Stimulated activated CD8-positive, alpha-beta memory T cell treated with anti-CD3 and anti-CD28 coated beads, Interleukin-4, amount 100 ng/mL, for 1 hour (primary cell): ENCODE data around the gene TMEM273.

Experiments used
- DNase-seq, 2 donors: peaks; one replicate each; pipeline ENCODE4 v3.0.0-alpha.2; 2020; ENCODE audit warnings: low read depth in 2 of 2, low spot score in 1 of 2

TMEM273 gene

DNA sequence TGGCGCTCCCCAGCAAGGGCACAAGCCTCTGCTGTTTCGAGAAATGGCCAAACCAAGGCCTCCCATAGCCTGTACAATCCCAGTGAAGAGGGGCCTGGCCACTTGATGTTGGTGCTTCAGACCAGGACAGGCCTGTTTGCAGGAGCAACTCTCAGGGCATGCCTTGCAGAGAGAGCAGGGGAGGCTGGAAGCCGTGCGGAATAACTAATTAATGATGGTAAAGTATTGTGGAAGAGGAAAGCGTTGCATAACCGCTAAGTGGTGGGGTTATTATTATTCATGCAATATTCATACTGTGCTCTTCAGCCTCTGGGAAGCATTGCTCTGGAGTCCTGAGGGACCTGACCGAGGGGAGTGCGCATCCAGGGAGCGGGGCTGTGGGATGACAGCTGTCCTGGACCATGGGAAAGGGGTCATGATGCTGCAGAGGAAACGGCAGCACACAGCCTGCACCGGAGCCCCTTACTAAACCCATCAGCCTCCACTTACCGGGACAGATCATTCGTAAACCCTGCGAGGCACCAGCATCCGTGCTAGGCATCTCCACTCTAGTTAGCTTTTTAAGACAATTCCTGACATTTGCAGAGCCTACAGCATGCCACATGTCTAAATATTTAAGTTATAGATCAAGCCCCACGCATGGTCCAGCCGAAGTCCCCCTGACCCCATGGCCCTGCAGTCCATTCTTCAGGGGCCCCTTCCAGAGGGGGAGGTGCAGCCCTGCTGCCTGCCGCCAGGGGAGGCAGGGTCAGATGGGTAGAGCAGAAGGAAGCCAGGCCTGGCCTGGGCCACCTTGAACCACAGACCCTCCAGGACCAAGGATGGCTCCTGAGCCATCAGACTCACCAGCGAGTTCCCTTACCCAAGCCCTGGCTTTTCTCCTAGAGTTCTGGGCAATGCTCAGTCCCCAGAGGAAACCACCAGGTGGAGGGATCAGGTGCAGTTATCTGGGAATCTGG, 11.6 kb downstream of the TMEM273 start:
- no peak for DNase-seq

DNA sequence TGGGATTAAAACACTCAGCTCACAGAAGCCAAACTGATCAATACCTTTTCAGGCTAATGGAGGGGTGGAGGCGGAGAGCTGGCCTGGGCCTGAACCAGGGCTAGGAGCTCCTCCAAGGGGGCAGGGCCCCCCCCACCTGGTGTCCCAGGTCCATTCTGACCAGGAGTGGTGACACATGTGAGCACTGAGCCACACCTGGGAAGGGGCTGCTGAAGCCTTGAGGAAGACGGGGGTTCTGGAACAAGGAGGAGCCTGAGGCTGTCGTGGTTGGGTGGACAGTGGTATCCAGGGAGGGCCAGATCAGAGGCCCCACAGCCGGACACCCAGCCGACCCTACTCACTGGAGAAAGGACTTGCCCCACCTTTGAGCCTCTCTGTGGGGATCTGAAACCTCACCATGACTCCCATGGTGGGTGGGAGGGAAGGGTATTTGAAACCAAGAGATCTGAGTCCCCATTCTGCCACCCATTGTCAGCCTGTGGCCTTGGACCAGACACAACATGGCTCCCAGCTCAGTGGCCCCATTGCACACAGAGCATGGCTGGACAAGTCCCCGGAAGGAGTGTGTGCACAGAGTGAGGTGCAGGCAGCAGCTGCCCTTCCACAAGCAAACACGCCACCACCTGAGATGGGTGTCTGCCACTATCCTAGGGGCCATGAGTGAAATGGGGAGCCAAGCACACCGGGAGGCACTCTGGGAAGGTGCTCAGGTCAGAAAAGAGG, 12.4 kb downstream of the TMEM273 start:
- no peak for DNase-seq

DNA sequence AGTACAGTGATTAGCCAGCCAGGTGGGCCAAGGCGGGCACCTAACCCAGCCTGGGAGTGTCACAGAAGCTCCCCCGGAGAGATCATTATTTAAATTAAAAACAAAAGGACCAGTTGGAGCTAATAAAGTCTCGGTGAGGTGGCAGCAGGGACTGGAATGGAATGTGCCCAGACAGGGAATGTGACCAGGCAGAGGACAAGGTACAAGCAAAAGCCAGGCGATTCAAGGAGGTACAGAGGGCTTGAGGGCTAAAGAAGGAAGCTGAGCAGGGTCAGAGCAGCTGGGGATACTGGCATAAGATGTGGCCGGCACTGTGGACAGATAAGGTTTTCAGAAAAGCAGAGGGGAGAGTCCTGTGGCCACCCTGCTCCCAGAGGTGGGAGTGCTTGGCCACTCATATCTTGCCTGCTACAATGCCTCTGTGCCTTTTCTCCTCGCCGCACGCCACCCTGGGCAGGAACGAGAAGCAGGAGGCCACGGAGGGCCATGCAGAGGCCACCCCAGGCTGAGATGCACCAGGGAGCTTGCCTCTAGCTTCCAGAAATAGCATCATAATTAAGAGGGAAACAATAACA, 13.2 kb downstream of the TMEM273 start:
- no peak for DNase-seq

DNA sequence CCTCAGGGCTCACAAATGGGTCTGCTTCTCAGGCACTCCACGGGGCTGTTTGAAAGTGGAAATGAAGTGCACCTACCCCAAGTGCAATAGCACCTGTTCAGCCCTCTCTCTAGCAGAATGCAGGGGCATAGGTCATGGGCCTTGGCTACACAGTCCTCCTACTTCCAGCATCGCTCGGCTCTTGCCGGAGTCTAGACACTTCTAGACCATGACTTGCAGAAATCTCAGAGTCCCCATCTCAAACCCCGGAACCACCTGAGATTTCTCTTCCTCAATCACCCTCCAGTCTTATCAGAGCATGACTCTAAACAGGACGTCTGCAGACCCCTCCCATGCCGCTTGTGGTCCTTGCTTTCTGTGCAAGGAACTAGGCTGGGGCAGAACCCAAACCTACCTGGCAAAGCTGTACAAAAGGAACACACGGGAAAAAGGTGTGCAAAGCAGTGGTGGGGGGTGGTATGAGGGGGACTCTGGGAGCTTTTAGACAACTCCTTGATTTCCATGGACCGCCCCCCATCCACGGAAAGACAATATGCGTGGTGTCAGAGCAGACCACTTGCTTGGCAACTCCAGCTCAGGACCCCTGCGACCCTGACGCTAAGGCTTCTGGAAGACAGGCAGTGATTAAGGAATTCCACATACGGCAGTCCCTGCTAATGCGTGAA, 13.8 kb downstream of the TMEM273 start:
- DNase-seq, result no peak

DNA sequence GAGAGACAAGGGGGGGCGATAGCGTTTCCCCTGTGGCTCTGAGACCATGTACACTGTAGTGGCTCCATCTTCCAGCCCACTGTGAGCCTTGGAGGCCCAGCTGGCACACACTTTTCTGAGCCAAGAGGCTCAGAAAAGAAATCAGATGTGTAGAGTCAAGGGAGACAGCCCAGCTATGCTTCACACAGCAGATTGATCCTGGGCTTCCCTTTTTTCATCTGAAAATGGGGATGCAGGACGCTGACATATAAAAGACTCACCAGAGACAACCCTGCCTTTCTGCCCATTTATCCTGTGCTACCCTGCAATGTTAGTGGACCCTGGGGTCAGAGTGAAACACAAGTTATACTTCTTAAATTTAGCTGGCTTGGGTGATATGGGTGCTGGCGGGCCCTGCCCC, 14.3 kb downstream of the TMEM273 start:
- DNase-seq, result no peak

DNA sequence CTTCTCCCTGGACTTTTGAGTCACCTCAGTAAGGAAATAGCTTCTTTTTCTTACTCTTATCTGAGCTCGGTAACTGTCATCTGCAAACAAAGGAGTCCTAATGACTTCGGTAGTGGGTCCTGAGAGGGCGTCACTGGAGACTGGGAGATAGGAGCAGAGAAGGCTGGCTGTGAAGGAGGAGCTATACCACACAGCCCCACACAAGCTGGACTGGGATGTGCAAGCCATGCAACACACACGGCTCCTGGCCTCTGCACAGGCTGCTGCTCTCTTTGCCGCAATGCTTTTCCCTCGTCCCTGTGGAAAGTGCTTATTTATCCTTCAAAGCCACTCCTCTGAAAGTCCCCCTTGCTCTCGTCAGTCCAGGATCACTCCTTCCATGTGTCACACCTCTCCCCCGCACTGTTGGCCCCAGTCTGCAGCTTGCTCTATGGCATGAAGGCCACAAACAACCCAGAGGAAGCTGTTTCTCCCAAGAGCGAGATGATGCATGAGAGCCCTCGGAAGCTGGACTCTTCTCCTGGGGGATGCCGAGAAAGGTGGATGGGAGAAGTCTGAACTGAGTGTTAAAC, 14.9 kb downstream of the TMEM273 start:
- no peak for DNase-seq

DNA sequence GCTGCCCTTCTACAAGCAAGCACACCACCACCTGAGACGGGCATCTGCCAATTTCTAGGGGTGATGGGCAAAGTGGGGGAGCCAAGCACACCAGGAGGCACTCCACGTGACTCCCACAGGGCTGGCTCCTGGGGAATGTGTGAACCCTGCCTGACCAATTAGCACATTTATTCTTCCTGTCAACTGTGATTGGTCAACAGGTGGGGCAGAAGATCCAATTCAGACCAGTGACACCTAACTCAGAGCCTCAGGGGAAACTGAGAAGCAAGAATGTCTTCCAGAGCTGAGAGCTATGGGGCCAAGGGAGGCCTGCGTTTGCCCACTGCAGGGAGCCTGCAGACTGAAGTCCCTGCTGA, 15.4 kb downstream of the TMEM273 start:
- no peak for DNase-seq

DNA sequence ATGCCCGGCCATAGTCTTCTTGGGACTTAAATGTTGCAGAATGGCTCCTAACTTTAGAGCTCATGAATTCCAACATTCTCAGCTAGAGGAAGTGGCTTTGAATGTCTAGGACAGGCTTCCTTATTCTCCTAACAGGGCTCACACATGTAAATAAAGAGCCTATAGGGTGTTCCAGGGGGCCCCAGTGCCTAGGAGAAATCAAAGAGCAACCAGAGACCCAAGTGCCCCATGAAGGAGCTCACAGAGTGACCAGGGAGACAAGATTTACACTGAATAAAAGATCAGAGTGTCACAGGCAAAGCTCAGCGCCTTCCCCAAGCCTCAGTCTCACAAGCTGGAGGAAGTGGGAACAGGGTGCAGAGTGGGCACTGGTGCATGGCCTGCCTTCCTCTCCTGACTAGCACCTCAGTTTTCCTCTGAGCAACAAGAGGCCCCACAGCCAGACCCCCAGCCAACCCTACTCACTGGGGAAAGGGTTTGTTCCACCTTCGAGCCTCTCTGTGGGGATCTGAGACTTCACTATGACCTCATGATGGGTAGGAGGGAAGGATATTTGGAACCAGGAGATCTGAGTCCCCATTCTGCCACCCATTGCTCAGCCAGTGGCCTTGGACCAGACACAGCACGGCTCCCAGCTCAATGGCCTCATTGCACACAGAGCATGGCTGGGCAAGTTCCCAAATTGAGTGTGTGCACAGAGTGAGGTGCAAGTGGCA, 16.0 kb downstream of the TMEM273 start:
- no peak for DNase-seq

DNA sequence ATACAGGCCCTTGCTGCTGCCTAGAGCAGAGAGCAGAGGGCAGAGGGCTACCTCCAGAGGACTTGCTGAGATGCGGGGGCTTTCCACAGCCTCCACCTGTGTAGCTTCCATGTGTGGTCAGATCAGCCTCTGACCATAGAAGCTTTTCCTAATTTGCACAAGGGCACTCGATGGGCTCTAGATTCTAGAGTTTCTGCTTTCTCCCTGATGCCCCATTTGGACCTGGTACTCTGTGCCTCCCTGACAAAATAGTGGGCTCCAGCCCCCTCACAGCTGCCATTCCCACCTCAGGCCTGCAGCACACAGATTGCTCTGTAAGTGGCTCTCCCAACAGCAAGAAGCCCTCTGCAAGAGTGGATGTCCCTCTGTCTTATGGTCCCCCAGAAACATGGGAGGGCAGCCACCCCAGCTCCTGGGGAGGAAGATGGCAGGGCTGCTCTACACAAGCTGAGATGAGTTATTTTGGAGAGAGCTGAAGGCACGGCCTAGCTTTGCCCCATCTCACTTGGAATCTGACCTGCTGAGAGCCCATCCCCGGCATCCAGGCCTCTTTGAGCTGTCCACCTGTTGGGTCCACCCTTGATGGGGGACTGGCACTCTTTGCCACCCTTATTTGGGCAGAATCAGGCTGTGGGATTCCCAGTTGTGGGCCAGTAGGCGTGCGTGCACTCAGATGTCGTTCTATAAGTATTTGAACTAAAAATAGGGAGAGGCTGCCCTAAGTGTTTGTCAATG, 16.7 kb downstream of the TMEM273 start:
- no peak for DNase-seq

DNA sequence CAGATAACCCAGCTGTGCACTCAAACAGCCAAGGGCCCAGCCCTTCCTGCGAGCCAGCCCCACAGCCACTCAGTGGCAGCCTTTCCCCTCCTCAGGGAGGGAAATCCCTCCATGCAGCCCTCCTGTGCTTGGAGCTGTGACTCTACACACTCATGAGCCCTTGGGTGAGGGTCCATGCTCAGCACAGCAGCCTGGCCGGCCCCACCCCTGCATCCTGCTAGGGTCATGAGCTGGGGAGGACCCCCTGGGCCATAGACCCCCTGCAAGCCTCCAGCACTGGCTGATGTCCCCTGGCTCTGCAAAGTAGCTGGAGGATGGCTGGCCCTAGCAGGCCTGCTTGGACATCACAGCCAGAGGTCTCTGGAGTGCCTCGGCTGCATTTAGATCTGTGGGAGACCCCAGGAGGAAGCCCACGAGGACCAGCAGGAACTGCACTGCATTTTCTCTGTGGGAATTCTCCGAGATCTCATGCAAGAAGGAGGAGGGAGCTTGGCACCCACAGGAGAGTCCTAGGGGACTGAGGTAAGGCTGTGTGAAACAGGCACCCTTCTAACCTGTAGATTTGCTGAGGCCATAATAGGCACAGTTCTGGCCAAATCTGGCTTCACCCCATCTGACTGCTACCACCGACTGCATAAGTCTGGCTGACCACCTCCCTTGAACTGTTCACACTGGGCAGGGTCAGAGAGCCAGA, 17.4 kb downstream of the TMEM273 start:
- DNase-seq, result no peak

DNA sequence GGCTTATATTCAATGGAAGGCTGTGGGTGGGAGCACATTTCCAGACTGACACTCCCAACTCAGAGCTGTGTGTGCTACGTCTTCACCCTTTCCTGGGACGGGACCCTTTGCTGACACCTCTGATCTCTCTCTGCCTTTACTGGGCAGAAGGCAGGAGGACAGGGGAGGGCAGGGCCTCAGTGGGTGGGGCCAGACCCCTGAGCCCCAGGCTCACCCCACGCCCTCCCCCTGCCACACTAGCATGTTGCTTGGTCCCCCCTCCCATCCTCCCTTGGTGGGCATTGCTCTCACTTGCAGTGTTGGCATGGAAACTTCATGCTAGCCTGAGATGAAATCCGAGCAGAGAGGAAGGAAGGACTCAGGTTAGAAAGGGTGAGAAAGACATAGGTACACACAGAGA, 18.4 kb downstream of the TMEM273 start:
- DNase-seq, result no peak

DNA sequence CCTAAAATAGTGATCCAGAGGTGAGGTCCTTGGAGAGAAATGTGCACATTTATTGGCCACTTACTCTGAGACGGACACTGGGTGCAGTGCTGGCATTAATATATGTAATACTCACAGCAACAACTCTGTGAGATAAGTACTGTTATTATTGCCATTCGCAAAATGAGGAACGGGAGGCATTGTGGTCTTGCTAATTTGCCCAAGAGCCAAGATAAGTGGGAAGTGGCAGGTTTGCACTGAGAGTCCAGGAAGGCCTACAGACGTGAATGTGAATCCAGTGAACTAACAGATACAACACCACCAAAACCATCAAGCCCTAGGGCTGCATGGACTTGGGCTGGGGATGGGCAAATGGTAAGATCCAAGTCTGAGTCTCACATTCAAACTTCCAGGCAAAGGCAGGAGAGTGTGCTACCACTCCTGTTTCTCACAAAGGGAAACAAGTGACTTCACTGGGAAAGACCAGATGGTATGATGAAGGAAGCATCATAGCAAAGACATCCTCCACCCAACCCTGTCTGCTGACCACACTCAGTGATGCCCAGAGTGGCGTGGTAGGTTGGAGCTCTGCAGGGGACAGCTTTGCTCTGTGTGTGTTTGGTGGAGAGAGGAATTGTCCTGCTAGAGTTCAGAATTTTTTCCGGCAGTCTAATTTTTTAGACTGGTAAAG, 19.2 kb downstream of the TMEM273 start:
- DNase-seq, result no peak

DNA sequence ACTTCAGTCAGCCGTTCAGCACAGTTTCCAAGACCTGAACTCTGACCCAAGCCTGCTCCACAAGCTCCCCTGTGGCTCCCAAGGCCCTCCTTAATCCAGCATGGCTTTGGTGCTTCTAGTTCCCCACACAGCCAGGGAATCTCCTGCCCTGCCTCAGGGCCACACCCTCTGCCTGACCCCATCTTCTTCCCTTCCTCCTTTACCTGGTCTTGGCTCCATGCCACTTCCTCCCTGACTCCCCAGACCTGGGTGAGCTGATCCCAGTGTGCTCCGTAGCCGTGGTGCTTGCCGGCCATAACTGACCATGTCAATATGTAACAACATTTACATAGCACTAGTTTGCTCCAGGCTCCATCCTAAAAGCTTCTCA, 20.0 kb downstream of the TMEM273 start:
- DNase-seq, result no peak

DNA sequence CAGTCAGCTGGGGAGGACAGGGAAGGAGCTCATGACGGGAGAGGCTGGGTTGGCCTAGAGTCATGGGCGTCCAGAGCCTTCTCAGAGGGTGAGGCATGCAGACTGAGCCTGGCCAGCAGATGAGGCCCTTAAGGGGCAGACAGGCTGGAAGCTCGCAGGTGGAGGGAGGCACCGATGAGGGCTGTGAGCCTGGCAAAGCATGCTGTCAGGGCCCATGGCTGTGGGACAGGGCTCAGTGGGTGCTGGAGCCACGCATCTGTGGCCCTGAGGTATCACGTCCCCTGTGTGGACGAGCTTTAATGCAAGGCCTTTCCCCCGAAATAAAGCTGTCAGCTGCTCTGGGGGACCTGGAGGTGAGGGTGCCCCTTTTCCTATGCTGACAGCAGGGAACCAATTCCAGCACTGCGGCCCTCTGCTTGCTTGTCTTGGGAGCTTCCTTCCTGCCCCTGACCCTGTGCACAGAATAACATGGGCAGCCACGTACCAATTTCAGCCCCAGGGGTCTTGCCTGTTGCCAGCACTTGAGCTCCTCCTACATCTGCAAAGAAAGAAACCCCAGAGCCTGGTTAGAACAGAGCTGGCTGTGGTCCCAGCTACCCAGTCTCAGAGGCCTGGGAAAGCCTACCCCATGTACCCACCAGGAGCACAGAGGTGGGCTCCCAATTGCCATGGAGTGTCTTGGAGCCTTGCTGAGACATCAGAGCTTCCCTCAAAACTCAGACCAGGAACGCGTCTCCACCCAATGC, 20.6 kb downstream of the TMEM273 start:
- no peak for DNase-seq

DNA sequence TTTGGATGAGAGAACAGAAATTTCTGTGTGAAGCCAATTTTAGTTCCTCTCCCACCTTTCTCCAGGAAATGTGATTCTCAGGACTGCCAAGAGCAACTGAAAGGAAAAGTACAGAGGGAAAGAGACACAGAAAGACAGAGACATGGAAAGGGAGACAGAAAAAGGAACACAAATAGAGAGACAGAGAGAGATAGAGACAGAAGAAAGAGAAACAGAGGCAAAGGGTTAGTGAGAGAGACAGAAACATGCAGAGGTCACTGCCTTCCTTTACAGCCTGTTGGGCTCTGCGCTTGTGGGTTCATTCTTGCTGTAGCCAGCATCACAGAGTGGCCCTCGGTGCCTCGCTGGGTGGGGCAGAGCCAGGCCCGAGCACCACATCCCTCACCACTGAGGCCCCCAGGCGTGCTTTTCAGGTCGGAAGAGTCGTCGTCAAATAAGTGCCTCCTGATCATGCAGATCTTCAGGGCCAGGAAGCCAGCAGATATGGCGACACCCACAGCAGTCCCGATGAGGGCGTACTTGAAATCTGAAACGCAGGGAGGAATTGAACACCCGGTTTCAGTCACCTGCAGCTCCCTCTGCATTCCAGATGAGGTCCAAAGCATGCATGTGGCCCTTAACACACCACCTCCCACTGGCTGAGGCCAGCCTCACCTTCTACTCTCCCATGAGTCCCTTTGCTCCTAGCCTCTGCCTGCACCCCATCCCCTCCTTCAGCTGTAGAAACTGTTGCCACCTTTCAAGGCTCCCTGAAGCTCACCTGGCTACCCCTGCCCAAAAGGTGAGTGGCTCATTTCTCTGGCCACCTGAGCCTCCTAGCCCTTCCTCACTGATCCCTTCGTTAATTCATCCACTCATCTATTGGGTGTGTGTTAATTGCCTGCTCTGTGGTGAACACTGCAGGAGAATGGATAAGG, 21.4 kb downstream of the TMEM273 start:
- DNase-seq, result no peak

DNA sequence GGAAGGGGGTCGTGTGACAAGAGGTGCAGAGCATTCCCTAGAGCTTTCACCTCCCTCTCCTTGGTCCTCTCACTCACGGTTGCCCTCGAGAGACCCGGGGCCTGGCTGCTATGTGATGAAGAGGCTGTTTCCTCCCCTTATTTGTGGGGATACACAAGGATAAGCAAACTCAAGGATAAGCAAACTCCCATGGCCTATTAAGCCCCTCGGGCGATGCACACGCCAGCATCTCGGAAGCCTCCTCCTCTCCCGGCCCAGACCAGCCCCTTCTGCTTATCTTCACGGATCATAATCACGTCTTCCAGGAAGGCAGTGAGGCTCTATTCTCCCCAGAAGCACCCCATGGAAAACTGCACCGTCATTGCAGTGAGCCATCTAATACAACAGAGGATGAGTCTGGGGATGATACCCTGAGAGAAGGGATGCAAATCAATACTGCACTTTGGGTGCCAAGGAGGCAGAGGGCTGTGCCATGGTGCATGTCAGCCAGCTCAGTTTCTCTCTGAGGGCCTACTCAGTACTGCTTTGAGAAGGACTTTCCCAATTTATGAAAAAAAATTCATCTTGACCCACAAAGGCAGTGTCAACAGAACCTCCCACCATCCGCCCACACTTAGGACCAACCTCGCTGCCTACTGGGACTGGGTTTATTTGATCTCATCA, 22.2 kb downstream of the TMEM273 start:
- no peak for DNase-seq

DNA sequence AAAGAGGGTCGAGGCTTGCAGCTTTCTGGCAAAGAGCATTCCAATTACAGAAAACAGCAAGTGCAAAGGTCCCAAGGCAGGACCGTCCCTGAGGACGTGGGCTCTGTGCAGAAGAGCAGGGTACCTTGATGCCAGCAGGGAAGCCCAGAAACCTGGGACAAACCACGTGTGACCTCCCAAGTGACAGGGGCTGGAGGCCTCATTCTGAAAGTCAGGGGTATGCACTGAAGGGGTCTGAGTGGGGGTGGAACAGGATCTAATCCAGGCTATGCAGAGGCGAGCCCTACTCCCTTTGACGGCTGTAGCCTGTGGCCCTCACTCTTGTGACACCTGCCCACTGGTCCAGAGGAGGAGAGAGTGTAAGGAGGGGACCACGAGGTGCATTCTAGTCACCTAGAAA, 22.9 kb downstream of the TMEM273 start:
- DNase-seq, result no peak
